Kidney glomerular epithelial cell (primary cell): ENCODE data around the gene SPINK8.
"Not testable (repeated sequence)": the region's sequence is repeated elsewhere in the genome, so short reads cannot be mapped to it uniquely, and the experiment has no call there.

Source experiments
- DNase-seq: peaks from one replicate; lab custom pipeline; 2025; lab: John Stamatoyannopoulos, UW

The SPINK8 gene

DNA sequence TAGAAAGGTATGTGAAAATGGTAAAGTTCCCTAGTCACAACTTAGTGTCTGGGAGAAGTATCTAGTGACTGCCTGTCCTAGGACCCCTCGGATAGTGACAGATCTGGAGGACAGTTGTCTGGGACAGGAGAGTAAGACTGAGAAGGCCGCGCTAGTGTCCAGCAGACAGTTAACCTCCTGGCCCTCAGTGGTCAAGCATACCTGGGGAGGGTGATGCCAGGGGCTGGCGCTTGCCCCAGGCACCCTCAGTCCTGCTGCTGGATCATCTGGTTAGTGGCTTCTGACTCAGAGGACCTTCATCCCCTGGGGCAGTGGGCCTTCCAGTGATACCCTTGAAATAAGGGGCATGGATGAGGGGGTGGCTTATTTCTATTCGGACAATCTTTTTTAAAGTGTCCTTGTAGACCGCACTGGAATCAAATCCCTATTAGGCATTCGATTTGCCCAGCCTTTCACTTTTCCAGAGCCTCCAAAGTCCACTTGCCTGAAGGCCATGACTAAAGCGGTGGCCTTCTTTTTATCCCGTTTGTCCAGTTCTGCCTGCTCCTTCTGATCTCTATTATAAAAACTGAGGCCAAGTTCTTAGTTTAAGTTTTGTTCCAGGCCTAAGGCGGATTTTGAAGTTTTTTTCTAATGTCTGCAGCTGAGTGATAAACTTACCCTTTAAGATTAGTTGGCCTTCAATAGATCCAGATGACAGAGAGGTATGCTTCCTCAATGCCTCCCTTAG is 1.6 kb downstream of the SPINK8 start:
- not testable (repeated sequence) for DNase-seq

DNA sequence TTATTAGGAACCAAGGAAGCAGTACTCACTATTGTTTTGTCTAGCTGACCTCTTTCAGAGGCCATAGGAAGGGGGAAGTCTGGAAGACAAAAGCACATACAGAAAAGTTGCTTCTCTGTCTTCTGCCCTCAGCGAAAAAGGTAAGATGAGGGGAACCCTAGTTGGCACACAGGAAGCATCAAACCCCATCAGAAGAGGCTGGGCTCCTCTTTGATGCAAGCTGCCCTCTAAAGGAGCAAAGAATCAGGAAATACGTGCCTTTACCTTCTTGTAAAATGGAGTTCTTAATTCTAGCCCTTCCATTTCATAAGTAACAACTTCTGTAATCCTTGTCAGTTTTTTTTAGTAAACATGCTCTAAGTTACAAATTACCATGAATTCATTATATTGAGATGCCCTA is 12.5 kb downstream of the SPINK8 start:
- DNase-seq, result no peak

DNA sequence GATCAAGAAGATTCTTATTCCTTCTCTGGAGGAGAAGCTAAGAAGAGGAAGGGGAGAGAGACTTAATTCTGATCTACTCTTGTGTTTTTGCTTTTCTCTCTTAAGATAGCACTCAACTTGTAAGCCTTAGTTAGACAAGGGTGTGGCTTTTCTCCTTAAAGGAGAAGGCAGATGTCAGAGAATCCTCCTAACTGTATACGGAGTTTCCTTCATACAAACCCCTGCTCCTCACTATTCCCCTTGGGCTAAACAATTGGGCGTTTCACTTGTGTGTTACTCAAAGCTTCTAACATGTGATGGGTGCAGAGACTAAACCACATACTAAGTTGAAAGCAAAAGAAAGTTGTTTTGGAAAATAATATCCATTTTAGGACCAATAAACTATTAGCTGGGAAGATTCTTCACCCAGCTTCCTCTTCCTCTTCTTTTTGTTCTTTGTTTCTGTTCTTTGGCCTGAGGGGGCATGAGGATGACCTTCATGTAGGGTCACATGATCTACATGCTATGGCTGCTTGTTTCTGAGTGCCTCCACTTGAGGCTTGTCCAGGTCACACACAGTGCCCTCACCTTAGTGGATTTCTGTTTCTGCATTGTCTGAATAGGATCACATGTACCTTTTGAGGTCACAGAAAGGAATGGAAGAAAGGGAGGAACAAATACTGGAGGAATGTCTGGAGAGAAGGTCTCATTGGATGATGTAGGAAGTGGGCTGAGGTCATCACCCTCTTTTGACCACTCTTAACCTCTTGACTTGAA is 14.6 kb downstream of the SPINK8 start:
- no peak for DNase-seq

DNA sequence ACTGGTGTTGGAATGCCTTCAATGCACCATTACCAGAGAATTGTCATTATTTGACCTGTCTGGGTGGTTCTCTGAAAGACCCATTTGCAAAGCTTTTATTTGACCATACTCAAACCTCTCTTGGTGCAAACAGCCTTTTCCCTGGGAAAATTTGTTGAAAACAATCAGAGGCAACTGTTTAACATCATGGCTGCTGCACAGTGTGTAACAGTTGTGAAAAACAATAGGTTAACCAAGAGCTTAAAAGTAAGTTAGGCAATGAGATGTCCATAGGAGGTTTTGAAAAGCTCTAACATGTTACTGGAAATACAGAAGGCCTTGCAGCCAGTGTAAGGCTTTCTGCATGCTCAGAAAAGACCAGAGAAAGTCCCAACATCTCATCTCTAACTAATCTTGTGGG is 18.9 kb downstream of the SPINK8 start:
- DNase-seq, result no peak

GRCh38 chr3:48306860-48307530 is 26.5 kb downstream of the SPINK8 start:
- DNase-seq, result no peak

GRCh38 chr3:48306290-48306689 is 27.2 kb downstream of the SPINK8 start:
- no peak for DNase-seq

- no peak for DNase-seq
Observed at GRCh38 chr3:48305396-48305795, 28.1 kb downstream of the SPINK8 start.

DNA sequence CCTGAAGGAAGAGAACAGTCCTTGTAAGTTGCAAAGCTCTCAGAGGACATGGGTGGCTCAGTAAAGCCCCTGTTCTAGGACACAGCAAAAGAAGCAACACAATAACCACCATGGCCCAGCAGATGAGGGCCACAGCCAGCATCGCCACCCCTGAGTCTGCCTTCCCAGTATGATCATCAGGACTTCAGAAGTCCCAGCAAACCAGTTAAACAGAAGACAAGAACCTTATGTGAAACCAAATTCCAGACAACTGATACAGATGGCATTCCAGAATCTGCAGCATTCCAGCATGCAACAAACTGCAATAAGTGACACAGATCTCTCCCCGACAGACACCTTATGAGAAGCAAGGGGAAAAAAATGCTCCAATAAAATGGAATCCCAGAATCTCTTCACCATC is 30.4 kb downstream of the SPINK8 start:
- no peak for DNase-seq

DNA sequence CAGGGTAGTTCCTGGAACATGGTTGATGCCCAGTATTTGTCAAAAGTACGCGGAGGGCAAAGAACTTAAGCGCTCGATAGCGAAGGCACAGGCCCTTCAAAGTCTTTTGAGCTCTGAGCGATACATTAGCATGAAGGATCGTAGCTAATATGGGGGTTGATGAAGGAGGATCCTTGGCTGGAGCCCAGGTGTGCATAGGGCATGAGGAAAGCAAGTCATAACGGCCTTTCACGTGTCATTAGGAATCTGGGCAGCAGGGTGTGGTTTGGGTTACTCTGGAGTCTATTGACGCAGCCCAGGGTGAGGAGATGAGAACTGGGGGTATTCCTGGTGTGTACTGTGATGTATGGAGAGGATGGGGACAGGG is 31.7 kb downstream of the SPINK8 start:
- peak; percentile 20 for DNase-seq

DNA sequence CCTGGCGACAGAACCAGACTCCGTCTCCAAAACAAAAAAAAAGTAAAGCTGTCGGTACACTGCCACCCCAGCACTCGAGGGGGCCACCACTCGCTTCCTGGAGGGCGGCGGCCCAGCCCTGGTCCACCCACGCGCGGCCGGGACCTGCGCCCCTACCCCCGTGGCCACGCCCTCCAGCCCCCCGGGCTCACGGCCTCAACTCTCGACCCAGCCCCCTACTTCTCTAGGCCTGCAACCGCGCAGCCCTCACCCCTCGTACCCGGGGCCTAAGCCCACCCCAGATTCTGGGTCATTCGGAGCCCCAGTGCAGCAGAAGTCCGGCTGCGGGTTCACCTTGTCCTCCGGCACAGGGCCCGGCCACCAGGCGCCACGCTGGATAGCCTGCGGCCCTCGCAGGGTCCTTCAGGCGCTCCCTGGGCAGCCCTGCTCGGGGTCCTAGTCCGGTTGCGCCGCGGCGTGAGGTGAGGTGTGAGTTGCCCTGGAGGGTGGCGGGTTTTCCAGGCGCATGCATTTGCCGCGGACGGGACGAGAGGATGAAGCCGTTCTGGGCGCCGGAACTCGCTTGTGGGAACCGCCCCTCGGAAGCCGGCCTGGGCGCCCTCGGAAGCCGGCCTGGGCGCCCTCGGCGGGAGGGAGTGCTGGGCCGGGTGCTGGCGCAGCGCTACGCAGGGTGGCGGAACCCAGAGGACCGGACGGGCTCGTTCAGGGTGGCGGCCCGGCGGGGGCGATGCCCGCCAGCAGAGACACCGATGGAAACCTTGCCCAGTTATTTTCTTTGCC is 32.3 kb downstream of the SPINK8 start, which contains the start of gene NME6:
Gene NME6 (minus strand): TSS at position 348 of the 780 bp plus-strand sequence.
- DNase-seq, result peak; percentile 84

- no peak for DNase-seq
Observed at GRCh38 chr3:48299746-48300712, 33.4 kb downstream of the SPINK8 start.

- no peak for DNase-seq
Observed at GRCh38 chr3:48297111-48297810, 36.2 kb downstream of the SPINK8 start.

DNA sequence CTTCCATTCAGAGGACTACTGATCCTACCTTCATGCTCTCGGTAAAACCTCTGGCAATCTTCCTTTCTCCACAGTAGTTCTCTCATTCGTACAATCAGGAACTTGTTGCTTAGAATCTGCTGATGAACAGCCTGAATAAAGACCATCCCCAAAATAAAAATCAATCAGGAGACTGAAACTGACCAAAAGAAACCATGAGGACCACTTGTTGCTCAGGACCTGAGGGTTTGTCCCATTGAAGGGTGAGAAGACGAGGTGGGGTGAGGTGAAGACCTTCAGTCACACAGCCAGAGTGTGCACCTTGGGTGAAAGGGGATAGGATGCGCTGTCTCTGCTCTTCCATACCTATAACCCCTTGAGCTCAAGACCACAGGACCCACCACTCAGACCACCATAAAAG is 36.8 kb downstream of the SPINK8 start:
- DNase-seq, result no peak

GRCh38 chr3:48294611-48295263 is 38.7 kb downstream of the SPINK8 start:
- DNase-seq, result no peak

GRCh38 chr3:48289659-48290058 is 43.8 kb downstream of the SPINK8 start:
- DNase-seq, result no peak

GRCh38 chr3:48287034-48287433 is 46.4 kb downstream of the SPINK8 start:
- DNase-seq, result no peak

- no peak for DNase-seq
Observed at GRCh38 chr3:48286308-48286707, 47.2 kb downstream of the SPINK8 start.

DNA sequence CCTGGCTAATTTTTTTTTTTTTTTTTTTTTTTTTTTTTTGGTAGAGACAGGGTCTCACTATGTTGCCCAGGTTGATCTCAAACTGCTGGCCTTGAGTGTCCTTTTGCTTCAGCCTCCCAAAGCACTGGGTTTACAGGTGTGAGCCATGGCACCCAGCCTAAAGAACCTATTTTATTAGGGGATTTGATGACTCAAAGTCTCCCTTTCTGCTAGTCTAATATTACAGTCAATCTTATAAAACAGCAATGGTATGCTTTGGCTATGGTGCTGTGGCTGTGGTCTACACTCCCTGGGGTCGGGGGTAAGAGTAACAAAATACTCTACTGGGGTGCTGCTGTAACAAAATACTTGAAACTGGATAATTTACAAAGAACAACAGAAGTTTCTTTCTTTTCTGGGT is 47.8 kb downstream of the SPINK8 start:
- no peak for DNase-seq

- DNase-seq, result no peak
Observed at GRCh38 chr3:48285132-48285531, 48.3 kb downstream of the SPINK8 start.

DNA sequence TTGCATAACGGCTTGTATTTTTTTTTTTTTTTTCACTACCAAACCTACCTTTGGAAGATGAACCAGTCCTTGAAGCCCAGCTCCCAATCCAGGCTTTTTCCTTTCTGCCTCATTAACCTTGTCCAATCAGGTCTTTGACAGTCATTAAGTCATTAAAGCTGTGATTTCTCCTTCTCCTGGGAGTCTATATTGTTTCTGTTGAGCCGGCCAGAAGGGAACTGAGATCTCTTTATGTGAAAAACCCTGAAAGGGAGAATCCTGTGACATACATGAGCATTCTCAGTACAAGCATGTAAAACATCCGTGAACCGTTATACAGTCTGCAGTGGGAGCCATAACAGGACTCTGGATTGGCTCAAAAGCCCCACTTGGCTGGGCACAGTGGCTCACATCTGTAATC is 52.6 kb downstream of the SPINK8 start:
- DNase-seq, result no peak
